Stimulated activated naive CD4-positive, alpha-beta T cell (primary cell): ENCODE measurements around the gene SCYL1.
A peak's percentile ranks its signal among the peaks of the same experiment; 100 is the strongest.

Experiments used
- DNase-seq, 6 experiments: peaks; one replicate each; lab custom pipeline; 2025; lab: John Stamatoyannopoulos, UW

SCYL1 gene

DNA sequence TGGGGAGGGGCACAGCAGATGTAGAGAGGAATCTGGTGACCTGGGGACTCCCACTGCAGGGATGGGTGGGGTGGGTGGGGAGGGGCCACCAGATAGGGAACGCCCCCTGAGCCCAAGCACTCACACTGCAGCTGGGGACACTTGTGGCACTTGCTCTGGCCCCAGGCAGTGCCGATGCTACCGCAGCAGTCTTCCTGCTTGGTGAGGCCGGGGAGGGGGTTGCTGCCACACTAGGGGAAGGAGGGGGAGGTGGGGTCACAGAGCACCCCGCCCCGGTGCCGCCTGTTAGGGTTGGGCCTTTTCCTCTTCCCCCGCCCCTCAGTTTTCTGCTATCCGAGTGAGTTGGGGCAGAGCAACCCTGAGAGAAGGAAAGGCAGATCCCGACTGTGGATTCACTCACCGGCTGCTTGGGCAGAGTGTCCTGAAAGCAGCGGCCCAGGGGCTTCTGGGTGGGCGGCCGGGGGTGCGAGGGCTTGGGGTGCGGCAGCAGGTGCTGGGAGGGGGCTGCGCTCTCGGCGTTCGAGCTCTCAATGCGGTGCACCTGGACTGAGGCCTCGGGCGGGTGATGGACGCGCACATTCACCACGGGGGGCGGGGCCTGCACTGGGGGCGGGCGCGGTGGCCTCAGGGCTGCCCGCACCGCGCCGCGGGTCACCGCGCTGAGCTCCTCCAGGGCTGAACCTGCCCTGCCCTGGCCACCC lies 28.6 kb downstream of the SCYL1 start:
- DNase-seq, result peak; percentile 78 to 87 (median 82)

- DNase-seq, result peak in 2 of 6 experiments; percentile 23 to 27
Measured at GRCh38 chr11:65554057-65554818, 29.4 kb downstream of the SCYL1 start.

GRCh38 chr11:65554842-65555430 lies 30.1 kb downstream of the SCYL1 start:
- no peak for DNase-seq

DNA sequence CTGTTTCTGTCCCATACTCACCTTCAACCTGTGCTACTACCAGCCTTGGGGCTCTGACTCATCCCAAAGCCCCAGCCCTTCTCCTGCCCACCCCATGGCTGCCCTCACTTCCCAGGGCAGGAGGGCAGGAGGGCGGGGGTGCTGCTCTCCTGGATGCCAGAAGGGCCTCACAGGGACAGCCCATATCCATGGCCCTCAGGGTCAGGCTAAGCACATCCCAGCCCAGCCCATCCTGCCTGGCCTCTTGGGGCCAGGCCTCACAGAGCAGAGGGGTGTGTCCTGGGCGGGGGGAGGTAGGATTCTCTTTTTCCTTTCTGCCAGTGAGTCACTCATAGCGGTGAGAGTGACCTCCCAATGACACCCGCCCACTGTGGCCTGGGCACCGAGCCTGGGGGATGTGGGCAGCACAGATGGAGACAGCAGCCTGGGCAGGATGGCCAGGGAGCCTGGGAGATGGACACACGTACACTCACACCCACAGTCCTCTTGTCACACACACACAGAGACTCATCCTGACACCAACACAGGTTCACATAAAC lies 30.9 kb downstream of the SCYL1 start:
- no peak for DNase-seq

- peak in 1 of 6 experiments; percentile 17 for DNase-seq
Measured at GRCh38 chr11:65556470-65557279, 31.8 kb downstream of the SCYL1 start.

- peak in 3 of 6 experiments; percentile 26 to 38 (median 34) for DNase-seq
Measured at GRCh38 chr11:65557280-65558001, 32.6 kb downstream of the SCYL1 start.

GRCh38 chr11:65558002-65558929 lies 33.4 kb downstream of the SCYL1 start, which contains the start of gene LTBP3:
Gene LTBP3, minus strand, starts transcription at chr11:65558359. Its CDS starts 400 bp downstream, at chr11:65557959.
- peak in 5 of 6 experiments; percentile 26 to 59 (median 48) for DNase-seq

DNA sequence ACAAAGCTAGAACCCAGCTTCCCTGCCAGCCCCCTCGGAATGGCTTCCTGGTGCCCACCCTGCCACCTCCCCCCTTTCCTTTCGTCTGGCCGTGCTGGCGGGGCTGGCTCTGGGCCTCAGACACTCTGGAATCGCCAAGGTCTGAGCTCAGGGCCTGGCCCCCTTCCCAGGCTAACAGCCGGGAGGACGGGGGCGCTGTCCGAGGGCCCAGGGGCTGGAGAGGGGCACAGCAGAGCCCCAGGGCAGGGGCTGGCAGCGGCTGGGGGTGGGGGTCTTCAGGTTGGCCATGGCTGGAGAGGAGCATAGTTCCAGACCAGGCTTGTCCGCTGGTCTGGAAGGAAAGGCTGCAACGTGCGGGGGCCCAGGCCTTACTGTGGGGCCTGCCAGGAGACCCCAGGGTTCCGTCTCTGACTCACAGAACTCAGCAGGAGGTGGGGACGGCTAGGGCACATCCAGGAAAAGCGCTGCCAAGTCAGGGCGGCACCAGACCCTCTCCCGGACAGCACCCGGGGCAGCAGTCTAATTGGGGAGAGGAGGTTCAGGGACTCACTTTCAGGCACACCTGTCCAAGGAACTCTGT lies 34.1 kb downstream of the SCYL1 start:
- DNase-seq, result no peak

- DNase-seq, result no peak
Measured at GRCh38 chr11:65559535-65559934, 34.7 kb downstream of the SCYL1 start.

DNA sequence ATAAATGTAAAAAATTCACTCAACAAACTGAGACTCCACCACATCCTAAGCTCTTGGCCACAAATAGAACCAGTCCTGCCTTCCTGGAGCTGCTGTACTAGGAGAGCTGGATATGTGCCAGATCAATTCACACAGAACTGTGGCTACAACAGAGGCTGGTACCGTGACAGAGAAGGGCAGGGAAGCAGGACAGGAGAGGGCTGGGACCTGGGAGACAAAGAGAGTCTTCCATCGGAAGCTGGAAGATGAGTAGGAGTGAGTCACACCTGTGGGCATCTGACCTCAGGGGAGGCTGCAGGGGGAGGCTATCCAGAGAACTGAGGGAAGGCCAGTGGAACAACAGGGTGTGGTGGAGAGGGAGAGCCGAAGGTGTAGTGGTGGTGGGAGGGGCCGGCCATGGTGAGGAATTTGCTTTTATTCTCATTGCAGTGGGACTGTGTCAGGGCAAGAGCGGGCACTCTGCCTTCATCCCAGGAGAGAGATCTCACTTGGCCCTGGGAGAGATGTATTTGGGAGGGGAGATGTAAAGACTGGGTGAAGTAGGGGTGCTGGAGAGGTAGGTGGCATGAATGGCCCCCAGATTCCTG lies 35.2 kb downstream of the SCYL1 start:
- no peak for DNase-seq

DNA sequence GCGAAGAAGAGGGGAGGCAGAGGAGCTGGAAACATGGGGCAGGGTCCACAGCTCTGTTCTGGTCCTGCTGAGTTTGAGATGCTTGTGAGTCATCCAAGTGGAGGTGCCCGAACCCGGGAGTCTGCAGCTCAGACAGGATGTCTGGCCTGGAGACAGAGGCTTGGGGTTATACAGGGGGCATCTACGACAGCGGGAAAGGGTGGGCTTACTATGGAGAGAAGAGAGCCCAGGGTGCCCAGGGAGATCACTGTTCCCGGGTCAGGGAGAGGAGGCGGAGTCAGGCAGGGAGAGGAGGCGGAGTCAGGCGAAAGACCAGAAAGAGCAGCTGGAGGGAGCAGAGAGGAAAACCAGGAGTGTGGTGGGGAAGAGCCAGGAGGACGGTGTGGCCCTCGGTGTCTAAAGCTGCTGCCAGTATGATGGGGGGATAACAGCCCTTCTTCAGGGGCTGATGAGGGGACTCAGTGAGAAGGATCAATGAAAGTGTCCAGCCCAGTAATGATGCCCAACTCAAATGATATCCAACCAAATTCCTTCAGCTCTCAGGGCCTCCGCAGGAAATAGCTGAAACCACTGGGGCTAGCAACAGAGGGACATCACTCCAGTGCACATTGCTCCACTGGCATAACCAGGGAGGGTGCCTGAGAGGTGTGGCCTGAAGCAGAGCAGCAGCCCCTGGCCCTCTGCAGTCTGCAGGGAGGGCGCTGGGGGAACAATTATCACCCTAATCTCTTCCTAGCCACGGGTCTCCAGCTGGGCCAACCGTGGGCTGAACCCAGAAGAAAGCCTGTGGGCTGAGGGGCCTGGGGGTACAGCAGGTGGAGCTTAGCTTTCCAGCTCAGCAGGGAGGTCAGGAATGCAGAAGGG lies 35.9 kb downstream of the SCYL1 start:
- no peak for DNase-seq

GRCh38 chr11:65562020-65562419 lies 37.1 kb downstream of the SCYL1 start:
- no peak for DNase-seq

DNA sequence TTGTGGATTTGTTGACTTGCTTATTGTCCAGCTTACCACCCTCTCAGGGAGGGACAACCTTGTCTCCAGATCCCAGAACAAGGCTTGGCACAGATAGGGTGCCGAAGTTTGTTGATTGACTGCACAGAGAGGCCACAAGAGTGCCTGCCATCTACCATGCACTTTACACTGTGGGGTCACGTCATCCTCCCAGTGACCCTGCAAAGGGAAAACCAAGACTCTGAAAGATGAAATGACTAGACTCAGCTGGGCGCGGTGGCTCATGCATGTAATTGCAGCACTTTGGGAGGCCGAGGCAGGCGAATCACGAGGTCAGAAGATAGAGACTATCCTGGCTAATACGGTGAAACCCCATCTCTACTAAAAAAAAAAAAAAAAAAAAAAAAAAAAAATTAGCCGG lies 37.9 kb downstream of the SCYL1 start:
- no peak for DNase-seq

DNA sequence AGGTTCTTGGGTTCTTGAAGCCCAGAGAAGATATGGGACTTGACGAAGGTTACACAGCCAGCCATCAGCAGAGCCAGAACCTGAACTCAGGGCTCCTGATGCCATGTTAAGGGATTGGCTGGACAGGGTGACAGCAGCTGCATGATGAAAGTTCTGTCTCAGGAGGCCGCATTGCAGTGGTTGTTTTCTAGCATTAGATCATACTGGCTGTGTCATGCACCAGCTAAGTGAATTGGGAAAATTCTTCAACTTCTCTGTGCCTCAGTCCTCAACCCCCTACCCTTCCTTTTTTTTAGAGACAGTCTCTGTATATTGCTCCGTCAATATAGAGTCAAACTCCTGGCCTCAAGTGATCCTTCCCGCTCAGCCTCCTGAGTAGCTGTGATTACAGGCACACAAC lies 38.7 kb downstream of the SCYL1 start:
- DNase-seq, result no peak

DNA sequence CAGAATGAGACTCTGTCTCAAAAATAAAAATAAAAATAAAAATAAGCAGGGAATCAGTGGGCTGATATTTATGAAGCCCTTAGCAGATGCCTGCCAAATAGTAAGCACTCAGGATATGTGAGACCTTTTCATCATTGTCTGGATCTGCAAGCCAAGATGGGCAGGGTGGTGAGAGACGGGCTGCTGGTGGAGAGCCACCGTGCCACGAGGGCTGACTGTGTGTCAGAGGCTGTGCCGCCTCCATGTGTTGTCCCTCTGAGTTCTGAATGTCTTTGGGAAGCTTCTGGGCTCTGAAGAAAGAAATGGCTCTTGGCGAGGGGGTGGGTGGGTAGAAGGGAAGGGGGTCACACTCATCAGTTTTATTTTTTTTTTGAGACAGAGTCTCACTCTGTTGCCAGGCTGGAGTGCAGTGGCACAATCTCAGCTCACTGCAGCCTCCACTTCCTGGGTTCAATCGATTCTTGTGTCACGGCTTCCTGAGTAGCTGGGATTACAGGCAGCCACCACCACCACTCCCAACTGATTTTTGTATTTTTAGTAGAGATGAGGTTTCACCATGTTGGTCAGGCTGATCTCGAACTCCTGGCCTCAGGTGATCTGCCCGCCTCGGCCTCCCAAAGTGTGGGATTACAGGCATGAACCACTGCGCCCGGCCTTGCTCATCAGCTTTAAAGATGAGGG lies 40.1 kb downstream of the SCYL1 start:
- peak in 3 of 6 experiments; percentile 23 to 41 (median 40) for DNase-seq

GRCh38 chr11:65565624-65566453 lies 41.0 kb downstream of the SCYL1 start:
- peak in 1 of 6 experiments; percentile 12 for DNase-seq
